Choroid plexus epithelial cell (primary cell): ENCODE data around the gene PTTG1IP2.
A peak's percentile ranks its signal among the peaks of the same experiment; 100 is the strongest.

Experiments used
- DNase-seq: peaks from one replicate; pipeline ENCODE4 v3.0.0-alpha.2; 2010; ENCODE audit warnings: low read depth
- H3K4me3 ChIP-seq: 2 replicates; pipeline ENCODE4 v1.5.1; 2011; ENCODE audit warnings: low read depth, mild to moderate bottlenecking, control low read depth, low read length, moderate library complexity
- TF ChIP-seq, protein P1 (sequence below): conservative IDR thresholded peaks from 2 replicates; pipeline ENCODE4 v1.5.1; 2011; ENCODE audit warnings: low read depth, mild to moderate bottlenecking, control low read depth, inconsistent platforms, low read length, moderate library complexity

The PTTG1IP2 gene

DNA sequence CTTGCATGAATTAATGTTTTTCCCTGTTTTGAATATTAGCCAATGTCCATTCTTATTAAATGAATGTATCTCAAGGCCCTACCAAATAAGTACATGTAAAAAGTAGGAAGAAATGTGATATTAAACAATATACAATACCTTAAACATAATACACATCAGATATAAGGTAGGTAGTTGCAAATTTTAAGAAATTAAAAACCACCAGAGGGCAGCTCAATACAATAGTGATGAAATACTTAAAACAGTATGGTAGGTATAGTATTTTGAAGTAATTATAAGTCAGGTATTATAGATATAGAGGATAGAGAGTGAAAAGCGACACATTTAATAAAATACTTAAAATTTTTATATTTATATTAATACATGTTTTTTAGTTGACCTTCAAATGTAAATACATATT is 83.1 kb downstream of the PTTG1IP2 start:
- DNase-seq: peak; percentile 54
- H3K4me3 ChIP-seq: no peak overlapping the region
- TF ChIP-seq, protein P1, sequence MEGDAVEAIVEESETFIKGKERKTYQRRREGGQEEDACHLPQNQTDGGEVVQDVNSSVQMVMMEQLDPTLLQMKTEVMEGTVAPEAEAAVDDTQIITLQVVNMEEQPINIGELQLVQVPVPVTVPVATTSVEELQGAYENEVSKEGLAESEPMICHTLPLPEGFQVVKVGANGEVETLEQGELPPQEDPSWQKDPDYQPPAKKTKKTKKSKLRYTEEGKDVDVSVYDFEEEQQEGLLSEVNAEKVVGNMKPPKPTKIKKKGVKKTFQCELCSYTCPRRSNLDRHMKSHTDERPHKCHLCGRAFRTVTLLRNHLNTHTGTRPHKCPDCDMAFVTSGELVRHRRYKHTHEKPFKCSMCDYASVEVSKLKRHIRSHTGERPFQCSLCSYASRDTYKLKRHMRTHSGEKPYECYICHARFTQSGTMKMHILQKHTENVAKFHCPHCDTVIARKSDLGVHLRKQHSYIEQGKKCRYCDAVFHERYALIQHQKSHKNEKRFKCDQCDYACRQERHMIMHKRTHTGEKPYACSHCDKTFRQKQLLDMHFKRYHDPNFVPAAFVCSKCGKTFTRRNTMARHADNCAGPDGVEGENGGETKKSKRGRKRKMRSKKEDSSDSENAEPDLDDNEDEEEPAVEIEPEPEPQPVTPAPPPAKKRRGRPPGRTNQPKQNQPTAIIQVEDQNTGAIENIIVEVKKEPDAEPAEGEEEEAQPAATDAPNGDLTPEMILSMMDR: peak; percentile 40

GRCh38 chr7:90560730-90561129 is 91.3 kb downstream of the PTTG1IP2 start:
- no peak overlapping the region for H3K4me3 ChIP-seq
- TF ChIP-seq, protein P1: no peak
- peak; percentile 12 for DNase-seq
